ENCODE measurements around the gene IL2RG.

- TF ChIP-seq CTCF (conservative IDR thresholded peaks at IDR 0.05 in 1 of 2, IDR thresholded peaks at IDR 0.05 in 1 of 2; ENCODE audit: extremely low read depth in 1 of 2, insufficient read depth in 1 of 2, low read depth in 1 of 2, low read length in 2 of 2) (no peak), EZH2 (IDR thresholded peaks at IDR 0.05; ENCODE audit: borderline replicate concordance, low read length) (no peak)
These were observed 15.8 kb downstream of the IL2RG start, which contains the start of gene FOXO4 for GRCh38 chrX:71095555-71095980.
